ENCODE measurements around the gene CEP85L.

CEP85L gene

DNA sequence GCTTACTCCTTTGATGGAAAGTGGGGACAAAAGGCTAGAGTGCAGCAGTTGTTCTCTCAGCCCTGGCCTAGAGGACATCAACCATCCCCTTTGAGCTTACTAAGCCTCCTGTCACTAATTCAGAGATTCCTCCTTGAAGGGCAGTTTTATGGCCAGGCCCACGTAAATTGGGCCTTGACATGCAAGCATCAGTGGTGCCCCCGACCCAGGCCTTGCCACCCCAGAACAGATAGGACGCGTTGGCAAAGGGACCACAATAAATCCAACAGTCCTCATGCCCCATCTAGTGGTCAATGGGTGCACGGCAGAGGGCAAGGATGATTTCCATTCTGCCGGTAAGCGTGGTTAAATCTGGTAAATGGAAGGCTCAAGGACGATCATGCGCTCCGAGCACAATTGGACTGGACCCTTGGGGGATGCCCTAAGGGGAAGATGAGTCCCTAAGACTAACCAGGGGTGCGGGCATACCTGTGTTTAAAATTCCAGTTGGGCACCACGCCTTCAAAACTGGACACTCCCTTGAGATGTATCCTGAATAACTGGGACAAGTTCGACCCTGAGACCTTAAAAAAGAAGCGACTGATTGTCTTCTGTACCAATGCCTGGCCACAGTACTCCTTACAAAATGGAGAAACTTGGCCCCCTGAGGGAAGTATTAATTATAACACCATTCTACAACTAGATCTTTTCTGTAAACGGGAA lies 32.6 kb downstream of the CEP85L start:
- peak; percentile 34 to 49 for DNase-seq

DNA sequence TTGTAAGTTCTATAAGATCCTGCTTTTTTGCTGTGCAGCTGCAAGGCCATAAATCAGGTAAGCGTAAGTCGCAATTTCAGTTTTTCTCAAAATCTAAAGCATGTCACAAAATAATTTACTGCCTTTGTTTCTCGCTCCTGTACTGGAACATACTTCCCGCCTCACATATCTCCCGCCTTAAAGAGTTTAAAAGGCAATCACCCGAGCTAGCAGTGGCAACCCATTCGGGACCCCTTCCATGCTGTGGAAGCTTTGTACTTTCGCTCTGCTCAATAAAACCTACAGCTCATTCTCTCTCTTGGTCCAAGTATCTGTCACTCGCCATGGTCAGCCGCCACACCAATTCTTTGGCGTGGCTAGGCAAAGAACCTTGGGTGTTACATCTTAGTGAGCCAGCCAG lies 34.0 kb downstream of the CEP85L start:
- no peak for DNase-seq

DNA sequence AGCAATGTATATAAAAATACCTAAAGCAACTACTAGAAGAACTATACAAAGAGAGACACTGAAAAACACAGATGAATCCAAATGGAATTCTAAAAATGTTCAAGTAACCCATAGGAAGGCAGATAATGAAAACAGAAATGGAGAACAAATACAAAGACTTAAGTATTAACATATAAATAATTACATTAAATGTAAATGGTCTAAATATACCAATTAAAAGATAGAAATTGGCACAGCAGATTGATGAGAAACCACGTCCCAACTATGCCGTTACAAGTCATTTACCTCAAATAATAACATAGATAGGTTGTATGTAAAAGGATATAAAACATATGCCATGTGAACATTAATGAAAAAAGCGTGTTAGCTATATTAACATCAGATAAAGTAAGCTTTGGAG lies 40.1 kb downstream of the CEP85L start:
- no peak for DNase-seq

DNA sequence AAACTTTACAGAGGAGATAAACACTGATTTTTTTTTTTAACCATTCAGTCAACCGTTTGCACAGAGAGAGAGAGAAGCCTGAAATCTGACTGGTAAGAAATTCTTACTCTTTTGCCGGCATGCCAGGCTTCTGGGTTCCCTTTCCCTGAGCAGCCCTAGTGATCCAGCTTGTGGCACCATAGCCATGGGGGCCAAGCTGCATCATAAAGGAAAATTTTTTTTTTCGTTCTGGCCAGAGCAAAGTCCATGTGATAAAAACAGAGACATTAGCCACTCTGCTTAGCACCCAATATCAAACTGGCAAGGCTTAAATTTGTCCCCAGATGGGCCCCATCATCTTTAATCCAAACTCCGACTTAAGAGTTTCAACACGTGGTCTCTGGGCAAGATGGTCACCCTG lies 44.5 kb downstream of the CEP85L start:
- no peak for DNase-seq

DNA sequence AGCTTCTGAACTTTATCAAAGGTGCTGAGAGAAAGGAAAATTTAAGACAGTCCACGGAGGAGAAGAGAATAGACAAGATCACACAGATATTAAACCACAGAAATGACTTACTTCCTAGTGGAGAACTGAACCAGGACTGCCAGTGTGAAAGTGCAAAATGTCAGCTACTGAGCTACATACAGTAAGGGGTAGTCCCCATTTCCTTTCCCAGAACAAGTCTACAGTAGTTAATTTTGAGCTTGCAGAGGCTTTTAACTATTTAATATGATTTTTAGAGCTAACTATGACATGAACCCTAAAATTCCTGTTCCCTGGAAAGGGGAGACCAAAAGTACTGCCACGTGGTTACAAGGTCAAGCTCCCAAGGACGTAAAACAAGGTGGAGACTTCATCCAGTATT lies 45.1 kb downstream of the CEP85L start:
- no peak for DNase-seq

DNA sequence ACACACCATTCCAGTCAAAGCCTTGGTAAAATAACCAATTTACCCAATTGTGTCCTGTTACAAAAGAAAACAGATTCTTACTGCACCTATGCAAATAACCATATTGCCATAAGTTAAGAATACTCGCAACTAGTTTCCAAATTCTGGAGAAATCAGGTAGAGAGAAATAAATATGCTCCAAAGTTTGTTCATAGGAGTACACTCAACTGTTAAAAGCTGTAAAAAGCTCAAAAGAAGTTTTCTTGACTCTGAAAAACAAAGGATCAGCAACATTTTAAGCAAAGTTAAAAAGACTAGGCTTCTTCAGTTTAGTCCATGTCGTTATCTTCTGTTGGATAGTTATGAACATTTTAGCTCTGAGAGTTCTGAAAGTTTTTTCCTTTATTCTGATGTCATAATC lies 48.0 kb downstream of the CEP85L start:
- no peak for DNase-seq

DNA sequence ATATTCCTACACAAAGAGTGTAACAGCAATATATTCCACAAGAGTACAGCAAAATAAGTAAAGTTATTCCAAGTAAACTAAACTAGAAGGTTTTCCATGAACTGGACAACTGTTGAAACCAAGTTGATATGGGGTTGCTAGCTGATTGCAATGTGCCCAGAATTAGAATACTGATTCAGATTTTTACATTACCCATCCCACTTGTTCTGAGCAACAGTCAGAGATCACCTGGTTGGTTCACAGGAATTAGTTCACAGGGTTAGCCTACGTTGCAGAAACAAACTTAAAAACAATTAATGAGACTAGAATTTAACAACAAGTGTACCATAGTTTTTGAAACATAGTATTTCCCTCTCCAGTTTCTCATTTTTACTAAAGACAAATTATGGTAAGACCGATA lies 49.1 kb downstream of the CEP85L start:
- no peak for DNase-seq

DNA sequence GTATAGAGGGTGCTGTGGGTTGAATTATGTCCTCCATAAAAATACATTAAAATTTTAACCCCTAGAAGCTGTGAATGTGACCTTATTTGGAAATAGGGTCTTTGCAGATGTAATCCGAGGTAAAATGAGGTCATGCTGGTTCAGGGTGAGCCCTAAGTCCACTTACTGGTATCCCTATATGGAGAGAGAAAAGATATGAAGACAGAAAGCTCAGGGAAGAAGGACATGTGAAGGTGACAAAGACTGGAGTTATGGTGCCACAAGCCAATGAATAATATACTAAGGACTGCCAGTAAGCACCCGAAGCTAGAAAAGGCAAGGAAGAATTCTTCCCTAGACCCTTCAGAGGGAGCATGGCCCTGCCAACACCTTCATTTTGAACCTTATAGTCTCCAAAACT lies 53.1 kb downstream of the CEP85L start:
- no peak for DNase-seq

DNA sequence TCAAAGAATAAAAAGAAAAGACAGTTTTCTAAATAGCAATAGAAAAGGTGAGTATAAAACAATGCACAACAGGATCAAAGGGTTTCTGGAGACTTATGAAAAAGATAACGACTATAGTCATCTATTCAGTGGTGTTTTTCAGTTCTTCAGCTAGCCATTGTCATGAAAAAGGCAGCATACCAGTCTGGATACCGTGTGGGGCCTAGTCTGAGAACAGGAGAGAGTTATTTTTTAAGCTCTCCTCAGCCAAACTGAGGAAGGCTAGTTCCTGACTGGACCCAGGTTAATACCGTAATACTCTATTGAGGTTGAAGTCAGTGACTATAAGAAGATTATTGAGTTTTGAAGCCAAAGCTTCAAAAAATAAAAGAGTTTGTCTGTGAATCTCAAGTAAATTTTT lies 53.8 kb downstream of the CEP85L start:
- no peak for DNase-seq

DNA sequence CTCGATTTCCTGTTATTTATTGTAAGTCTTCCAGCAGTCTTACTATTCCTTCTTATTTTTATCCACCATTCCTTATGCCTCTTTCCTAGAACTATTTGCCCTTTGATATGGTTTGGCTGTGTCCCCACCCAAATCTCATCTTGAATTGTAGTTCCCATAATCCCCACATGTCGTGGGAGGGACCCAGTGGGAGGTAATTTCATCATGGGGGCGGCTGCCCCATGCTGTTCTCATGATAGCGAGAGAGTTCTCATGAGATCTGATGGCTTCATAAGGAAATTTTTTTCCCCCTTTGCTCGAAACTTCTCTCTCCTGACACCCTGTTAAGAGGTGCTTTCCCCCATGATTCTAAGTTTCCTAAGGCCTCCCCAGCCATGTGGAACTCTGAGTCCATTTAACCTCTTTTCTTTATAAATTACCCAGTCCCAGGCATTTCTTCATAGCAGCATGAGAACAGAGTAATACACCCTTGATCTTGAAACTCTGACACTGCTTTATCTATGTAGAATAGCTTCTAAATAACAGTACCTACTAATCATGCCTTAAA lies 54.5 kb downstream of the CEP85L start:
- no peak for DNase-seq

DNA sequence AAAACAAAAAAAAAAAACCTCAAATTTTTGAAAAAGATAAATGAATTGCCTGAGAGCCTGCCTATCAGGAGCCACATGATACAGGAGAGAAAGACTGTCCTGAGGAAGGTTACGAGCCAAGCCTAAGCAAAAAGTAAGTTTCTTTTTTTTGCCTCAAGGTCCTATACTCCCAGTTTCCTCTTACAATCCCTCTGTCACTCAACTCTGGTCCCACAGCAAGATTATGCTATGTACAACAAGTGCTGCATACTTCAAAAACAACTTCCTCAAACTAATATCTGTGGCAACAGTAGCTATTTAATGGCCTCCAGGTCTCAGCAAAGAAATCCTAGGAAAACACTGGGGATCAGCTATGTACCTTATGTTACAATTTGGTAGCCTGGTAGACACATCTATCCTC lies 56.5 kb downstream of the CEP85L start:
- no peak for DNase-seq

DNA sequence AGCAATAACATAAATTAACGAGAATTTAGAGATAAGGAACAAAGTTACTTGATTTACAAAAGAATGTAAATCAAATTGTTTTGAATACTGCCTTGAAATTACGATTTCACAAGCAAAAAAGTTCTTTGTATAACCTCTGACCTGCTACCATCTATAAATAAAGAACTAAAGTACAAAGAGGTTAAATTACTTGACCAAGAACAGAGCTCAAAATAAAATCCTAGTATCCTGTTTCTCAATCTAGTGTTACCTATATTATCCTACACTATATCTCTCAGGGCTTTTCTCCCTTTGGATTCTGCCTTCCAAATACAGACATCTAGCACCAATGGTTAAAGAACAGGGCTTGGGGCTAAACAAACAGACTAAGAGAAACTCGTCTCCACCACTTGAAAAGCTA lies 59.5 kb downstream of the CEP85L start:
- DNase-seq = no peak

DNA sequence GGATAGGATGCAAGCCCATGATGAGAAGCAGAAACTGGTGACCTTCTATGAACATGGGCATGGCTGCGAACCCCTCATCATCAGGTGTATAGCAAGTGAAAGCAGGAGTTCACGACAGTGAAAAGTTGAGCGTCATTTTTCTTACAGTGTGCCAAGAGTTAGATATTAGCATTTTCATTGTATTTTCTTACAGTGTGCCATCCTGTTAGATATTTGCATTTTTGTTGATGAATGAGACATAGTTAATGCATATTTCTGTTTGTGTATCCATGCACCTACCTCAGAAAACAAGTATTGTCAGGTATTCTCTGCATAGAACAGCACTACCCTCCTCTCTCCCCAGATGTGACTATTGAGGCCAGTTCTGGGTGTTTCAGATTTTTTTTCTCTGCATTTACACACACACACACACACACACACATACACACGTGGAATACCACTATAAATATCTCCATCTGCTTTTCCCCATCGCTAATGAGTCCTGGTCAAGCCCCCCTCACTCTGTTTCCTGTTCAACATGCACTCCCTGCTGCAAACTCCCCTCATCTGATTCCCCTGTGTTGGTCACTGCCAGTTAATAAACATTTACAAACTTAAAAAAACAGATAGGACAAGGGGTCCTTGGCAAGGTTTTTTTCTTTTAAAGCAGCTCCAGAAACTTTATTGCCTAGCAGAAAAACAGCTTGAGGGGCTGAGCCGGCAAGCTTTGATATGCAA lies 61.6 kb downstream of the CEP85L start:
- DNase-seq = no peak

DNA sequence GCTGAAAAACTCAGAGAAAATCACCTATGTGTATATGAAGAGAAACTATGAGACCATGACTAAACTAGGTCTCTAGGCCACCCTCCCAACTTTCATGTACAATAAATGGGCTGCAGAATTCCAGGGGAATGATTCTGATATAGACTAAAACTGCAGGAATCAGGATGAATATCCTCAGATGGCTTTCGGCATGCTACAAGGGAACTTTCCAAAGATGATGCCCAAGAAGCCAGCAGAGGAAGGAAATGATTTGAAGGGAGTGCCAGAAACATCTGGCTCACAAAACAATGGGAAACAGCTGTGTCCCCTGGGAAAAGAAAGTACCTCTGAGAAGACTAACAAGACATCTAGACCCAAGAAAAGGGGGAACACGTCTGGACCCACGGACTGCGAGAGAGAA lies 62.2 kb downstream of the CEP85L start:
- no peak for DNase-seq

DNA sequence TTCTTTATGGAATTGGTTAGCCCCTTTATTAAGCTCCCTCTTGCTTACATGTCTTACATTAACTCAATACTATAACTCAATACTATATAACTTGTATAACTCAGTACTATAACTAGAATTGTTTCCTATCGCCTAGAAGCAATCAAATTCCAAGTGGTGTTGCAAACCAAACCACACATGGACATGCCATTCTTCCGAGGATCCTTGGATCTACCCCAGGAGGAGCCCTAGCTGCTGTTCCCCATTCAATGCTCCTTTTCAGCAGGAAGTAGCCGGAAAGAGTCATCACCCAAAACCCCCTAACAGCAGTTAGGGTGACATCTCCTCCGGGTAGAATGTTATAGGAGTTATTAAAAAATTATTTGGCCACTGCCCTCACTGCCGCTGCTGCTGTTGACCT lies 62.8 kb downstream of the CEP85L start:
- DNase-seq = no peak

DNA sequence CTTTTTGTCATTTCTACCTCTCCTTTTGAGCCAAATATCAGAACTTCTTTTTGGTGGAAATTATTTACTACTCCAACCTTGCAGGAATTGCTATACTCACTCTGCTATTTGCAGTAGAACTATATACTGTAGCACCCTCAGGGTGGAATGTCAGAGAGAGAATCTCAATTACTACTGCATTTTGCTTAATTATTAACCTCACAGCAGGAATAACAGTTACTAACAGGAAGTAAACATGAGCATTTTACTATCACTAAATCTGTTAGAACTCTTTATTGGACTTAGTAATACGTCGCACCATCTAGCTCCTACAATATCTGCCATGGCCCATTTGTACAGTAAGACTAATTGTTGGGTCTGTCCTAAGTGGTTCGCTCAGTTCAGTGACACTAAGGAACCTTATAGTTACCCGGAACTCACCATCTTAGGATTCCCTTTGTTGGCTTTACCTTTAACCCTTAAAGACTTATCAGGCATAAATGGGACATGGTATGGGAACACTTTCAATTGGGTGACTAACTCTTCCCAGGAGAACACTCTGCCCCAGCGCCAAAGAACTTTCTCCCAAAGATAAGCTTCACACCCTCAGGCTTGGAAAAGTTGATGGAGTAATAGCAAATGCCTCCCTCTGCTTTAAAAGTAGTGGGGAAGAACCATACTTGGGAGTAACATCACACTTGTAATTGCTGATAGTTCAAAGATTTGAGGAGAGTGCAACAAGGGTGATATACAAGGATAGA lies 64.5 kb downstream of the CEP85L start:
- no peak for DNase-seq

DNA sequence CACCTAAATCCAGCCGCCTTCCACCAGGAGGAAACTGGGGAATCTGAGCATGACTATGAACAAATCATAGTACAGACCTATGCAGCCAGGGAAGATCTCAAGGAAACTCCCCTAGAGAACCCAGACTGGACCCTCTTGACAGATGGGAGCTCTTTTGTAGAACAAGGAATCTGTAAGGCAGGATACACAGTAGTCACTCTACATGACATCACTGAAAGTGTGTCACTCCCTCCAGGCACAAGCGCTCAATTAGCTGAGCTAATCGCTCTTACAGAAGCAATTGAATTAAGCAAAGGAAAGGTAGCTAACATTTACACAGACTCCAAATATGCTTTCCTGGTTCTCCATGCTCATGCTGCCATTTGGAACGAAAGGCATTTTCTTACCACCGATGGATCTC lies 66.5 kb downstream of the CEP85L start:
- no peak for DNase-seq

DNA sequence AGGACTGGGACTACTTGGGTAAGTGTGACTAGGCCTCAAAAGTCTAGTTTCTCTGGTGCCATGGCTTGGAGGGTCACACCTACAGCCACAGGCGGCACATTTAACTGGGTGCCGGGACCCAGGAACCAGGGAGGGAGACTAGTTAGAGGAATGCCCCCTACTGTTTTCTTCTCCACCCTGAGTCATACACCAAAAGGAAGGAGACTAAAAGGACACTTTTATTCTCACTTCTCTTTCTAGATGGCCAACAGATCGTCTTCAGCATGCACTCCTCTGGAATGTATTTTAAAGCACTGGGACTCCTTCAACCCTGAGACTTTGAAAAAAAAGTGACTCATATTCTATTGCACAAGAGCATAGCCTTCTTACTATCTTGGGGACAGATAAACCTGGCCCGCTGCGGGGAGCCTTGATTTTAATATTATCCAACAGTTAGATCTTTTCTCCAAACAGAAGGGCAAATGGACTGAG lies 69.9 kb downstream of the CEP85L start:
- DNase-seq = no peak

DNA sequence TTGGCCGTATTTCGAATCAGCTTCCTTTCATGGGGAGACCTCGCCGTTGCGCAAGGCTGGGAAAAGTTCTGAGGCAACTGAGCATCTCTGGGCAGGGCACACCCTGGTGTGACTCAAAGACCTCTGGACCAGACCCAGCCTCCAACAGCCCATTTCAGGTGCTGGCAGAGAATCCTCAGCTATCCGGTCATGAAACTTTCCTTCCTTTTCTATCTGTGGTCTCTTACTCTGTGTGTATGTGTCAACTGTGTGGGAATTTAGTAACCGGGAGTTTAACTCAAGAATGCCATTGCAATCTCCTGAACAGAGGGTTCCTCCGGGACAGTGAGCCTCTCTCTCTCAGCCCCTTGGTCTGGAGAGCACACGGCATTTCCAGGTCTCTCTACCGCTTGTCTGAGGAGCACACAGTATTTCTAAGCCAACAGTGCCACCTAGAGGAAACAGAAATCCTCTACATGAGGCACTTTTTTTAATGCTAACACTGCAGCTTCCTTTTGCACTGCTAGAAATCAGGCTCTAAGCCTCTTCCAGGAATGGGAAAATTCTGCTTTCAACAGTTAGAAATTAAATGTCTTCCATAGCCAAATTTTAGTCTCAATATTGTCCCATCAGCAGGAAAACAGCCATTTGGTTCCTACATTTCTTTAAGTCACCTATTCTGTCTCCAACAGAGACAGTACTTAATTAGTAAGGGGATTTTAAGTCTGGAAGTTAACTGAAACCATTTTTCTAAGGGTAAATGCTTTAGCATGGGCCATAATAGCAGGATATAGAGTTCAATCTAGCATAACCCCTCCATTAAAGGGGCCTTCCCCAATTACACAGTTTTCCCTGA lies 70.6 kb downstream of the CEP85L start:
- peak; percentile 20 to 50 for DNase-seq

DNA sequence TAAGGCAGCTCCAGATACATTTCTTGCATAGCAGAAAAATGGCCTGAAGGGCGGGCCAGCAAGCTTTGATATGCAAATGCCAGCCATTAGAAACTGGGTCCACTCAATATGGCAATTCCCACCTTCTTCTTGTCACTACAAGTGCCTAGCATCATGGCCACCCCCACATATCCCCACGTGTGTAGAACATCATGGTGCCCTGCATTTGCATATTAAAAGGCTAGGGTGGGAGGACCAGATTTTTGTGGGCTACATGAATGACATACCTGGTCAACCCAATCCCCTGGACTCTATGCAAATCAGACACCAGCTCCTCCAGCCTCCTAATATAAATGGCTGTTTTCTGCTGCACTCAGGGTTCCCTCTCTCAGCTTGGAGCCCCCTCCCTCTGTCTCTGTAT lies 71.6 kb downstream of the CEP85L start:
- no peak for DNase-seq

DNA sequence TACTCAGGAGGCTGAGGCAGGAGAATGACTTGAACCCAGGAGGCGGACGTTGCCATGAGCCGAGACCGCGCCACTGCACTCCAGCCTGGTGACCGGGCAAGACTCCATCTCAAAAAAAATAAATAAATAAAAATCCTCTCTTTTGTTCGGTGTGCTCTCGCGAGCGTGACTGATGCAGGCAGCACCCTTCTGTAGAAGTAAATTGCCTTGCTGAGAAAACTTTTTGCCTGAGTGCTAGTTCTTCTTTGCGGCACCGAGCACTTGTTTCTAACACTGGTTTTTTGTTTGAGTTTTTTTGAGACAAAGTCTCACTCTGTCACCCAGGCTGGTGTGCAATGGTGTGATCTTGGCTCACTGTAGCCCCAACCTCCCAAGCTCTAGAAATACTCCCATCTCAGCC lies 72.8 kb downstream of the CEP85L start:
- DNase-seq = no peak

DNA sequence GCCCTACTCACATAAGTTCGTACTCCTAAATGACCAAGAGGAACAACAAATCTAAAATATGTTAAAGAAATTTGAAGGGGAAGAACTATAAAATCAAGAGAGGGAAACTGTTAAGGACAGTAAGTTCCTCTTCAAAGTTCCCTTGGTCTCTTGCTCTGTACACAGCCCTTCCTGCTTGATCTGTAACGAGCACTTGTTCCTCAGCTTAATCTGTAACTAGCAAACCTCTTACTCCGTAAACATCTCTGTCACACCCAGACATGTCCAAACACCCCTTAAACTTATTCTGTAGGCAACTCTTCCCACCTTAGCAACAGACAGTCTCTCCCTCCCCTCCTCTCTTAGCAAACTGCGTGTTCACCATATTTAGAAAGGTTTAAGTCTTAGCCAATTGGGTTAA lies 73.4 kb downstream of the CEP85L start:
- DNase-seq = no peak
